GM06990 (cell line): ENCODE results near the gene FBH1.

Experiments used
- DNase-seq: peaks from one replicate; pipeline ENCODE4 v3.0.0-alpha.2; 2011; ENCODE audit not compliant: insufficient read length; ENCODE audit errors: extremely low read depth
- H3K27me3 ChIP-seq: replicated peaks from 2 replicates; pipeline ENCODE4 v1.6.0; 2011; ENCODE audit warnings: low read length; ENCODE audit not compliant: control insufficient read depth, insufficient read depth
- H3K36me3 ChIP-seq: 2 replicates; pipeline ENCODE4 v1.5.1; 2011; ENCODE audit warnings: low read length; ENCODE audit not compliant: control insufficient read depth, insufficient read depth
- H3K4me3 ChIP-seq: replicated peaks from 2 replicates; pipeline ENCODE4 v1.5.1; 2011; ENCODE audit warnings: low read depth, mild to moderate bottlenecking, control low read depth, low read length
- TF ChIP-seq, protein P1 (sequence below): IDR thresholded peaks from 2 replicates; pipeline ENCODE4 v1.5.1; 2011; ENCODE audit warnings: low read length, control low read depth, mild to moderate bottlenecking, inconsistent platforms; ENCODE audit not compliant: insufficient read depth, poor library complexity, severe bottlenecking

FBH1 gene

DNA sequence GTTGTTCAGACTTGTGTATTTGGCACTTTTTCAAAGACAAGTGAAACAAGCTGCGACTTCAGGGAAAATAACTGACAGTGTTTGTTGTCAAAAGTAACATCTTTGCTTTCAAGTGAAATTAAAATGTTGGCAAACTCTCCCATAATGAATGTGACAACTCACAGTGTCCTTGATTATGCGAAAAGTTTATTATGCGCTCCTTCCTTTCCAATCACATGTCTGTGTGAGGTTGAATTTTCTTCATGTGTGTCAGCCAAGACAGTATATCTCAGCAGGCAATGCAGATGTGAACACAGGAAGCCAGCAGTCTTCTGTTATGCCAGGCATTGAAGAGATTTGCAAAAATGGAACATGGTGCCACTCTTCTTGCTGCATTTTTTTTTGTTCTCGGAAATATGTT lies 28.7 kb downstream of the FBH1 start:
- Histone ChIP-seq H3K27me3 (no peaks in the 10 kb centered on the region), H3K4me3 (no peak overlapping the region), H3K36me3 (peaks cover 45% of the 10 kb centered on the region)
- TF ChIP-seq, protein P1, sequence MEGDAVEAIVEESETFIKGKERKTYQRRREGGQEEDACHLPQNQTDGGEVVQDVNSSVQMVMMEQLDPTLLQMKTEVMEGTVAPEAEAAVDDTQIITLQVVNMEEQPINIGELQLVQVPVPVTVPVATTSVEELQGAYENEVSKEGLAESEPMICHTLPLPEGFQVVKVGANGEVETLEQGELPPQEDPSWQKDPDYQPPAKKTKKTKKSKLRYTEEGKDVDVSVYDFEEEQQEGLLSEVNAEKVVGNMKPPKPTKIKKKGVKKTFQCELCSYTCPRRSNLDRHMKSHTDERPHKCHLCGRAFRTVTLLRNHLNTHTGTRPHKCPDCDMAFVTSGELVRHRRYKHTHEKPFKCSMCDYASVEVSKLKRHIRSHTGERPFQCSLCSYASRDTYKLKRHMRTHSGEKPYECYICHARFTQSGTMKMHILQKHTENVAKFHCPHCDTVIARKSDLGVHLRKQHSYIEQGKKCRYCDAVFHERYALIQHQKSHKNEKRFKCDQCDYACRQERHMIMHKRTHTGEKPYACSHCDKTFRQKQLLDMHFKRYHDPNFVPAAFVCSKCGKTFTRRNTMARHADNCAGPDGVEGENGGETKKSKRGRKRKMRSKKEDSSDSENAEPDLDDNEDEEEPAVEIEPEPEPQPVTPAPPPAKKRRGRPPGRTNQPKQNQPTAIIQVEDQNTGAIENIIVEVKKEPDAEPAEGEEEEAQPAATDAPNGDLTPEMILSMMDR = no peak
- DNase-seq = no peak

- no peak overlapping the region for H3K4me3 ChIP-seq
- peaks cover 45% of the 10 kb centered on the region for H3K36me3 ChIP-seq
- H3K27me3 ChIP-seq = no peaks in the 10 kb centered on the region
- TF ChIP-seq, protein P1 = no peak
- DNase-seq = no peak
These were observed 29.5 kb downstream of the FBH1 start for GRCh38 chr10:5919568-5919967.

DNA sequence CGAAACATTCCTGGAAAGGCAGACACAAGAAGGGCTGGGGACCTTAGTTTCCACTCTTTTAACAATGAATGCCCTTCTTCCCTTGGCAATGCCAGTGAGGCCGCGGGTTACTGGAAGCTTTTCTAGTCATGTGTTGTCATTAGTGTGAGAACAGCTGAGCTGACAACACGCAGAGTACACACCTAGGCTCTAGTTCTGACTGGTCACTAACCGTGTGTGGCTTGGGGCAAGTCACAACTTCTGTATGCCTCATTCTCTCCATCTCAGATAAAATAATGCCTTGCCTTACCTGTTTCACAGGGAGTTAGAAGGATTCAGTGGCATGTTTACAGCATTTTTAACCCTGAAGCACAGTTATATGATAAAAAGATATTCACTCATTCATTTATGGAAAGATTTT lies 31.7 kb downstream of the FBH1 start:
- no peak overlapping the region for H3K4me3 ChIP-seq
- peaks cover 44% of the 10 kb centered on the region for H3K36me3 ChIP-seq

GRCh38 chr10:5924889-5925288 lies 34.8 kb downstream of the FBH1 start:
- Histone ChIP-seq H3K36me3 (peaks cover 48% of the 10 kb centered on the region), H3K27me3 (no peaks in the 10 kb centered on the region), H3K4me3 (no peak overlapping the region)
- TF ChIP-seq, protein P1 = no peak
- no peak for DNase-seq

More for the DNA sequence above, 31.7 kb downstream of the FBH1 start:
- DNase-seq = no peak
- H3K27me3 ChIP-seq = no peaks in the 10 kb centered on the region
- TF ChIP-seq, protein P1 = no peak

DNA sequence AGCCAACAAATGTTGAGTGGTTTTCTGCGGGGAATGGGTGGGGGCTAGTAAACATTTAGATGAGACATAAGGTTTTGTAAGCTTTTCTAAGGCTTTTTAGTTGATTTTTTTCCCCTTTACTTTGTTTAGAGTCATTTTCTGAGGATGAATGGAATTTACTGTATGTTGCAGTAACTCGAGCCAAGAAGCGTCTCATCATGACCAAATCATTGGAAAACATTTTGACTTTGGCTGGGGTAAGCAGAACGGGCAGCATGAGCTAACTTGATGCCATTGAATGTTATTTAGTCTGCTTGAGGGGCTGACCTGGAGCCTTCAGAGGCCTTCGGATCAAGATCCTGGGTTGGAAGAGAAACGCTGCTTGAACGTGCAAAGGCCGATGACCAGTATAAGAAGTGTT lies 37.3 kb downstream of the FBH1 start:
- DNase-seq = no peak
- Histone ChIP-seq H3K4me3 (no peak overlapping the region), H3K27me3 (no peaks in the 10 kb centered on the region), H3K36me3 (peaks cover 40% of the 10 kb centered on the region)
- TF ChIP-seq, protein P1 = no peak

DNA sequence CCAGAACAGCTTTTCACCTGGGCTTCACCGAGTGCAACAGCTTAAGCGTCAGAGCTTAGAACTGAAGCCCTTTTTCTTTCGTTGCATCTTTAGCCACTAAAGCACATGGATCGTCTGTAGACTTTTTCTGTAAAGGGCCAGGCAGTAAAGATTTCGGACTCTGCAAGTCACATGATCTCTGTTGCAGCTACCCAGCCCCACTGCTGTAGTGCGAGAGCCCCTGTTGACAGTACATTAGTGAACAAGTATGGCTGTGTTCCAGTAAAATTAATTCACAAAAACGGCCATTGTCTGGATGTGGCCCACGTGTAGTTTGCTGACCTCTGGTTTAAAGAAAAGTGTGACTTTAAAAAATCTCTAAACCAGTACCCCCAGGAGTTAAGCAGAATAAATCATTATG lies 39.4 kb downstream of the FBH1 start:
- Histone ChIP-seq H3K4me3 (no peak overlapping the region), H3K27me3 (no peaks in the 10 kb centered on the region), H3K36me3 (peaks cover 31% of the 10 kb centered on the region)
- TF ChIP-seq, protein P1 = no peak
- DNase-seq = no peak
